ENCODE data around the gene SPON2.
"Not testable (repeated sequence)": the region's sequence is repeated elsewhere in the genome, so short reads cannot be mapped to it uniquely, and the experiment has no call there.

SPON2 gene

GRCh38 chr4:1139860-1140259, 32.5 kb downstream of the SPON2 start:
- no peak for DNase-seq

DNA sequence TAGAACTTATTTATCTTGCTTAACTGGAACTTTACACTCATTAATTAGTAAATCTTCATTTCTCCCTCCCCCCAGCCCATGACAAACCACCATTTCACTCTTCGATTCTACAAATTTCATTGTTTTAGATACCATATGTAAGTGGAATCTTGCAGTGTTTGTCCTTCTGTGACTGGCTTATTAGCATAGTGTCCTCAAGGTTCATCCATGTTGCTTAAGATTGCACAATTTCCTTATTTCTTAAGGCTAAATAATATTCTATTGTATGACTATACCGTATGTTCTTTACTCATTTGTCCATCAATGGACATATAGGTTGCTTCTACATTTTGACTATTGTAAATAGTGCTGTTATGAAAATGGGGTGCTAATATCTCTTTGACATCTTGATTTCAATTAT, 34.5 kb downstream of the SPON2 start:
- peak; percentile 63 for DNase-seq

- DNase-seq, result peak; percentile 67
These were observed 35.2 kb downstream of the SPON2 start for GRCh38 chr4:1137063-1137776.

DNA sequence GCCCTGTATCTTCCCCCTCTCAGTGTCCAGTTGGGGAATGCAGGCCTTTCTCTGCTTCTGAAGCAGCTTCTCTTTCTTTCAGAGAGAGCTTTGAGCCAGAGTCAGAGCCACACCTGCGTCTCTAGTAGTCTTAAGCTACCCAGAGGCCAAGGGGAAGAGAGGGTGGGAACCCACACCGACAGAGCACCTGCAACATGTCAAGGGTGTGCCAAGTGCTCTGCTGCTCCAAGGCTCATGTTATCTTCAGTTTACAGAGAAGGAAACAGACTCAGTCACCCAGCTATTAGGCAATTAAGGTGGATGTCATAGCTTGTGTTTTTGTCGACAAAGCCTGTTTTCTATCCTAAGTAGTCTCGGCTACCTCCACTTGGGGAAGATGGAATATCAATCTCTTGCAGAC, 36.3 kb downstream of the SPON2 start:
- no peak for DNase-seq

DNA sequence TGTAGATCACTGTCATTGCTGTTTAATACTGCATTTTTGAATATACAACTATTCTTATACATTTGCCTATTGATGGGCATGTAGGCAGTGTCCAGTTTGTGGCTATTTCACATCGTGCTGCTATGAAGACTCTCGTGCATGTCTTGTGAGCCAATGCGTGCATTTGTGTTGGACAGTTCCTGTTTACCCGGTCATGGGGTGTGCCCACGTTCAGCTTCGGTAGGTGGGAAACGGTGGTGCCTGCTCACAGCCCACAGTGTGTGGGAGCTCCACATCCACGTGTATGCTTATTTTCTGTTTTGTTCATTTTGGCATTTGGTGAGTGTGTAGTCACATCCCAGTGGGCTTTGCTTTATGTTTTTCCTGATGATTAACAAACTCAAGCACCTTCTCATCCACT, 39.4 kb downstream of the SPON2 start:
- DNase-seq, result no peak

- DNase-seq, result peak; percentile 74
These were observed 41.8 kb downstream of the SPON2 start for GRCh38 chr4:1130316-1131186.

DNA sequence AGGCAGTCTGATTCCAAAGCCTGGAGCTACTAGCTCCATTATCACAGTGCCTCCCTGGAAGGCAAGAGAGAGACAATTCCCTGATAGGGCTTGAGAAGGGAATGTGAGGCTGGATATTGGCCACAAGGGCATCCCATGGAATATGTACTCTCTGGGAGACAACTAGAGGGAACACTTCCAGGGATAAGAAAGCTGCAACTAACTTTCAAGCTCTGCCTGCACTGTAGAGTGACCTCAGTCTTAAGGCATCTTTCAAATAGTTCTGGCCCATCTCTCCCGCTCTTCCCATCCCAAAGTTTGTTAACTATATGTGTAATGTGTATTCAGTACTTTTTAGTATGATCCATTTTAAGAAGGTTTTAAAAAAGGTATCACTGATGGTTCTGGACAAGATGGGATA, 45.9 kb downstream of the SPON2 start:
- DNase-seq, result no peak

DNA sequence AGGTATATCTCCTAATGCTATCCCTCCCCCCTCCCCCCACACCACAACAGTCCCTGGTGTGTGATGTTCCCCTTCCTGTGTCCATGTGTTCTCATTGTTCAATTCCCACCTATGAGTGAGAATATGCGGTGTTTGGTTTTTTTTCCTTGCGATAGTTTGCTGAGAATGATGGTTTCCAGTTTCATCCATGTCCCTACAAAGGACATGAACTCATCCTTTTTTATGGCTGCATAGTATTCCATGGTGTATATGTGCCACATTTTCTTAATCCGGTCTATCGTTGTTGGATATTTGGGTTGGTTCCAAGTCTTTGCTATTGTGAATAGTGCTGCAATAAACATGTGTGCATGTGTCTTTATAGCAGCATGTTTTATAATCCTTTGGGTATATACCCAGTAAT, 46.9 kb downstream of the SPON2 start:
- not testable (repeated sequence) for DNase-seq

DNA sequence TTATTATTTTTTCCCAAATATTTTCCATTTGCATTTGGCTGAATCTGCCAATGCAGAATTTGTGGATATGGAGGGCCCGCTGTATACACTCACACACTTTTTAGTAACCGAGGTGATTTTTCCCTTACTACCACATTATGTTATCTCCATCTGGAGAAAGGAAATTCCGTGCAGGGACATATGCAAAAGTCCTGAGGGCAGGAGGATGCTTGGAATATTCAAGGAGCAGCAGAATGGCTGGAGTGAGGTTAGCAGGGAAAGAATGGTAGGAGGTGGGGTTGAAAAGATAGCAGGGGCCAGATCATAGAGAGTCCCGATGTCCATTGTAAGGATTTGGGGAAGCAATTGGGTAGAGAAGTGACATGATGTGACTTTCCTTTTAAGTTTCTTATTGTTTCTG, 47.6 kb downstream of the SPON2 start:
- DNase-seq, result no peak

- DNase-seq, result no peak
These were observed 49.9 kb downstream of the SPON2 start for GRCh38 chr4:1122505-1122904.
